Esophagus muscularis mucosa (tissue), 4 donors: ENCODE data around the gene ANKRD33B.

Experiments
- CTCF ChIP-seq, 3 experiments: fragments of 200-600 bp in 2 of 3; fragments of 450-650 bp in 1 of 3; sonication (generic) in 2 of 3; IDR thresholded peaks; one replicate each; pipeline ENCODE4 v1.5.1; 2017 to 2019; ENCODE audit warnings: antibody characterized with exemption in 3 of 3, mild to moderate bottlenecking in 2 of 3, moderate library complexity in 1 of 3
- EP300 ChIP-seq: sonication (generic); formaldehyde crosslinking; IDR thresholded peaks from one replicate; pipeline ENCODE4 v1.6.1; 2017; ENCODE audit warnings: antibody characterized with exemption
- POLR2A ChIP-seq: fragments of 450-650 bp; IDR thresholded peaks from one replicate; pipeline ENCODE4 v1.6.1; 2017; ENCODE audit warnings: antibody characterized with exemption, moderate library complexity, mild to moderate bottlenecking, low read depth

- TF ChIP-seq CTCF (IDR thresholded peaks at IDR 0.05) (no peak), POLR2A (no peak), EP300 (no peak)
These were observed 99.0 kb downstream of the ANKRD33B start for GRCh38 chr5:10662661-10663488.
